GM19324 (cell line): Measurements from ENCODE around the gene HAPSTR1.
"Not testable (repeated sequence)": the region's sequence is repeated elsewhere in the genome, so short reads cannot be mapped to it uniquely, and the experiment has no call there.

ENCODE experiments used
- ATAC-seq: cut with Tn5 transposase; IDR thresholded peaks from one replicate; pipeline ENCODE4 v1.9.1; 2021; ENCODE audit warnings: mild to moderate bottlenecking, moderate library complexity; ENCODE audit not compliant: unreplicated experiment, low FRiP score

HAPSTR1 gene, protein sequence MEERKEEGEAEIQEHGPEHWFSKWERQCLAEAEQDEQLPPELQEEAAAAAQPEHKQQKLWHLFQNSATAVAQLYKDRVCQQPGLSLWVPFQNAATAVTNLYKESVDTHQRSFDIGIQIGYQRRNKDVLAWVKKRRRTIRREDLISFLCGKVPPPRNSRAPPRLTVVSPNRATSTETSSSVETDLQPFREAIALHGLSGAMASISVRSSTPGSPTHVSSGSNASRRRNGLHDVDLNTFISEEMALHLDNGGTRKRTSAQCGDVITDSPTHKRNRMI

DNA sequence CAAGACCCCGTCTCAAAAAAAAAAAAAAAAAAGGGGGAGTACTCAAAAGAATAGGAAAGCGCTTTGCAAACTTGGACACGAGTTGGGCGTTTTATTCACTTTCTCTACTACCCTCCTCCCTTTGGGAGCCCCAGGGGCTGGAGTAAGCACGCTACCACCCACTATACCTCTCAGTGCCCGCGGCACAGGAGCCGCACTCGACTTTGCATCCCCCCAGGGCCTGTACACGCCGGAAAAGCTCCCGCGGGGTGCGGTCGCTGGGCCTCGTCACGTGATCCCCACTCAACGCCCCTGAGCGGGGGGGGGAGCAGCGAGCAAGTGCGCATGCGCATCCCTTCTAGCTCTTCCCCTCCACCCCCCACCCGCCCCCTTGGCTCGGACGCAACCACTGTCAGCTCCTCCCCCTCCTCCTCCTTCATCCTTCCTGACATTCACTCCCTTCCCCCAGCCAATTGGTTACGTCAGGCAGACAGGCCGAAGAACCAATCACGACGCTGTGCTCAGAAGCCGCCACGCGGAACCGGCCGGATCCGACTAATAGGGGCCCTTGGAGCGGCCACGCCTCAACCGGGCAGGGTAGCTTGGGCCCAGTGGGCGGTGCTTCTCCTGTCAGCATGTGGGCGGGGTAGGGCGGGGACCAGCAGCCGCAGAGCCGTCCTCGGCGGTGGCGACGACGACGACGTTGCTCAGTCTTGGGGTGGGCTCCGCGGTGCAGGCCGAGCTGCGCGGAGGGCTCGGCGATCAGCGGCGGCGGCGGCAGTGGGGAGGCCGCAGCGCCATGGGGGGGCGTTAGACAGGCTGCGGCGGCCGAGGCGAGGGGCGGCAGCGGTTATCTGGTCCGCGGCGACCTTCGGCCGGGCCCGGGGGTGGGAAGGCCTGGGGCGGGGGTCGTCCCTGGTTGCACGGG lies at the start of gene HAPSTR1:
TSS of gene HAPSTR1 (plus strand) at position 685 of the 907 bp plus-strand sequence. CDS start 401 bp downstream, outside the sequence.
- peak; percentile 94 for ATAC-seq

DNA sequence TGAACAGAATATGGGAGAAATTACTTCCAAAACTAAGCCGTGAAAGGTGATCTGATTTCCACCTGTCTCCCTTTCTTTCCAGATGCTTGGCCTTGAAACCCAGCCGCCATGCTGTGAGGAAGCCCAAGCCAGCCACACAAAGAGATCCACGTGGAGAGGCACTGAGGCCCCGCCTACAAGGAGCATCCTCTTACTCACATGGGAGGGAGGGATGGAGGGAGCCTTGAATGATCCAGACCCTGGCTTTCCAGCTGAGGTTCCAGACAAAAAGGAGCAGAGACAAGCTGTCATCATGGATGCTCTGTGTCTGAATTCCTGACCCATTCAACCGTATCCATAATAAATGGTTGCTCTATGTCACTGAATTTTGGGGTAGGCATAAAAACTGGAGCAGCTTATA lies 48.9 kb upstream of the HAPSTR1 start:
- ATAC-seq: no peak

DNA sequence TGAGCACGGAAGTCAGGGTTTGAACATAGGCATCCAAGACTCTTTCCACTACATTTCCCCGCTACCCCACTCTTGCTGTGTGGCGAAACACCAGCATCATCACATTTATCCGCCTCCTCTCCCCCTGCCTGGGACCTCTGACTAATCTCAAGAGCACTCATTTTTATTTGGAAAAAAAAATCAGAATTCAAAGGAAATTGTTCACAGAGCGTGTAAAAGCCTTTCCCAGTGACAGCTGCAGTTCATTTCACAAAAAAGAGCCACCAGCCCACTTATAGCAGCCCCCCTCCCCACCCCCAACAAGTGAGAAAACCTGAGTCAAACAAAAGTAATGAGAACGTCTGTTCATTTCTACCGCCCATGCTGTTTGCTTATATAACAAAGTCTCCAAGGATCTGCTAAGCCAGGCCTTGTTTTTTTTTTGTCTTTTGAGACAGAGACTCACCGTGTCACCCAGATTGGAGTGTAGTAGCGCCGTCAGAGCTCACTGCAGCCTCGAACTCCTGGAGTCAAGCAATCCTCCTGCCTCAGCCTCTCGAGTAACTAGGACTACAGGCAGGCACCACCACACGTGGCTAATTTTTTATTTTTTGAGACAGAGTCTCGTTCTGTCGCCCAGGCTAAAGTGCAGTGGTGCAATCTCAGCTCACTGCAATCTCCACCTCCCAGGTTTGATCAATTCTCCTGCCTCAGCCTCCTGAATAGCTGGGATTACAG lies 48.3 kb upstream of the HAPSTR1 start:
- no peak for ATAC-seq

DNA sequence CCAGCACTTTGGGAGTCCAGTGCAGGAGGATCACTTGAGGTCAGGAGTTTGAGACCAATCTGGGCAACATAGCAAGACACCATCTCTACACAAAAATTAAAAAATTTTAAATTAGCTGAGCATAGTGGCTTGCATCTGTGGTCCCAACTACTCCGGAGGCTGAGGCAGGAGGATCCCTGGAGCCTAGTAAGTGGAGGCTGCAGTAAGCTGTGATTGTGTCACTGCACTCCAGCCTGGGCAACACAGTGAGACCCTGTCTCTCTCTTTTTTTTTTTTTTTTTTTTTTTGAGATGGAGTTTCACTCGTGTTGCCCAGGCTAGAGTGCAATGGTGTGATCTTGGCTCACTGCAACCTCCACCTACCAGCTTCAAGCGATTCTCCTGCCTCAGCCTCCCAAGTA lies 45.9 kb upstream of the HAPSTR1 start:
- not testable (repeated sequence) for ATAC-seq

DNA sequence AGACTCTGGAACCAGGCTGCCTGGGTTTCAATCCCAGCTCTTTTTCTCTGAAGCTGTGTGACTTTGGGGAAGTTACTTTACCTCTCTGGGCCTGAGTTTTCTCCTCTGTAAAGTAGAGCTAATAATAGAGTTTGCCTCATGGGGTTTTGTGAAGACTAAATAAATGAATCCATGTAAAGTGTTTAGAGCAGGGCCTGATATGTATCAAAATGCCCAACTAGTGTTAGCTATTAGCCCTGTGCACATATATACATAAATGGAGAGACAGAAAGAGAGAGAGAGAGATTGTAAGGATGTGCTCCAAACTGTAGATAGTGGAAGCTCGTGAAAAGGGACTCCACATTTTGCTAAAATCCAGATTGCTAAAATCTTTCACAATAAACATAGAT lies 44.8 kb upstream of the HAPSTR1 start:
- ATAC-seq: no peak

DNA sequence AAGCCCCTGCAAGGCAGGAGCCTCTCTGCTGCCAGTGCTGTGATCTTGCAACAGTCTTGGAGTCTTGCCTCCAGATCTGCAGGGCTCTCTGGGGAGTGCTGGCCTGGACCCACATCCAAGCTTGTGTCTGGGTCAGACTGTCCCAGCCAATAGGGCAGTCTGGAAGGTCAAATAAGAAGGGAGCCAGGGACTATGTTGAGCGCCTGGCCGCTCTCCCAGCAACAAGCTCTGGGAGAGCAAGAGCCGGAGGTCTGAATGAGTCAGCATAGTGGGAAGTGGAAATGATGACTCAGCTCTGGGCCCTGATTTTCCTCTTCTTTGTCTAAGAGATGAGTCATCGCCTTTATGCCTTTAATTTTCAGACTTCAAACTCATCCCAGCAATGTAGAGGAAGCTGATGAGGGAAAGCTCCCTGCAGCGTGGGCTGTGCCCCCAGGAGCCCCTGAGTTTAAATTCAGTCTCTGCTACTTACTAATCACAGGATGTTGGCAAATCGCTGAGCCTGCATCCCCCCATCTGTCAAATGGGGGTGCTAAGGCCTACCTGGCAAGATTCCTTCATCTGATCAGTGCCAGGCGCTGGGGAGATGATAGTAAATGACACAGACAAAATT lies 43.6 kb upstream of the HAPSTR1 start:
- ATAC-seq: no peak

DNA sequence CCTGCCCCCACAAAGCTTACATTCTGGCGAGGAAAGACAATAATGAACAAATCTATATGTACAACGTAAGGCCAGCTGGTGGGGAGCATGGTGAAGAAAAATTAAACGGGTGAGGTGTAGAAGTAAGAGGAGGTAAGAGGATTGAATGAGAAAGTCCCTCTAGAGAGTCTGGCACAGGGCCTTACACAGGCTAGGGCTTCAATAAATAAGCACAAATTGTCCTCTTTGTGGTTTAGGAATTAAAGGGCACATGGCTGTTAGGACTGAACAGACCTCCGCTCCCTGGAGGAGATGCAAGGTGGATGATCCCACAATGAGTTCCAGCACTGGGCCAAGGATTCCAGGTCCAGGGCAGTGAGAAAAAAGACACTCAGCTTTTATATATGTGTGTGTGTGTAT lies 43.1 kb upstream of the HAPSTR1 start:
- no peak for ATAC-seq

DNA sequence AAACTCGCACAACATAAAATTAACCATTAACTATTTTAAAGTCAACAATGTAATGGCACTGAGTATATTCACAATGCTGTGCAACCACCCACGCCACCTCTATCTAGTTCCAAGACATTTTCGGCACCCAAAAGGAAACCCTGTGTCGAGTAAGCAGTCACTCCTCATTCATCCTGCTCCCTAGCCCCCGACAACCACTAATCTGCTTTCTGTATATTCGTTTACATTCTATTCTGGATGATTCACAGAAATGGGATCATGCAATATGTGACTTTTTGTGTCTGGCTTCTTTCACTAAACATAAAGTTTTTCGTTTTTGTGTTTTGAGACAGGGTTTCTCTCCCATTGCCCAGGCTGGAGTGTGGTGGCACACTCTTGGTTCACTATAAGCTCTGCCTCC lies 42.2 kb upstream of the HAPSTR1 start:
- no peak for ATAC-seq

DNA sequence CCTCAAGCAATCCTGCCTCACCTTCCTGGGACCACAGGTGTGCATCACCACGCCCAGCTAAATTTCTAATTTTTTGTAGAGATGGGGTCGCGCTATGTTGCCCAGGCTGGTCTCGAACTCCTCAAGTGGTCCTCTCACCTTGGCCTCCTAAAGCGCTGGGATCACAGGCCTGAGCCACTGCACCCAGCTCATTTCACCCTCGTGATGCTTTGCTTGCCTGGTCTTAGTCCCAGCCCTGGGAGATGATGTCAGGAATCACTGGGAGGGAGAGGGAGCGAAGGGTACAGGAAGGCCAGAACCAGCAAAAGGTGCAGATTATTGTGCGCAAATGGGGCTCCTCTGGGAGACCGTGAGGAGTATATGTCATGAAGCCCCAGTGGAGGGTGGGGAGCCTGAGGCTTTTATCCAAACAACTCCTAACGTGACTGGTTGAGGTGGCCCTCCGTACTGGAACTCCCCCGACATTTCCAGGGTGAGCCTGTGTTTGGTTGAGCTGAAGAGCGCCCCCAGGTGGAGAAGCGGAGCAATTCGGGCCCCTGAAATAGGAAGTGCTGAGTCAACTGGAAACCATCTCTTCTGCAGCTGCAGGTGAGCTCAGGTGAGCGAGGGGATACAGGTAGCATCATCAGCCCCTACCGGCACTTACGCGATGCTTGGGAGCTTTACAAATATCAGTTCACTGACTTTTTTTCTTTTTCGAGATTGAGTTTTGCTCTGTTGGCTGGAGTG lies 41.2 kb upstream of the HAPSTR1 start:
- ATAC-seq: no peak

DNA sequence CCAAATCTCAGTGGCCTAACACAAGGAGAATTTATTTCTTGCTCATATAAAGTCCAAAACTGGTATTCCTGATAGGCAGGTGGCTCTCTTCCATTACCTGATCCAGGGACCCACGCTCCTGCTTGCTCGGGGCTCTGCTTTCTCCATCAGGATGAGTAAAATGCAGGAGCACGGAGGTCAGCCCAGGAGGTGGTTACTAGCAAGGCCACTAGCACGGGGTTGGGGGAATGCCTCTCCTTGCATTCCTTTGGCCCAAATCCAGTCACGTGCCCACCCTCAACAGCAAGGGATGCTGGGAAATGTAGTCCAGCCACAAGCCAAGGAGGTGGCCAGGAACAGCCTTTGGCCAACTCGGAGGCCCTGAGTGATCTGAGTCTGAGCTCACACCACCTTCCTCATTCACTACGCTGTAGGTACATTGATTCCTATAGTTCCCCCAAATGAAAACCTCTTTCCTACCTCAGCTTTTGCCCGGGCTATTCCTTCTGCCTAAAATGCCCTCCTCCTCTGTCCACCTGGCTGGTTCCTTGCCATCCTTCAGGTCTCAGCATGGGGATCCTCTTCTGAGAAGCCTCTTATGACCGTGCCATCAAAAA lies 38.3 kb upstream of the HAPSTR1 start:
- ATAC-seq: no peak

DNA sequence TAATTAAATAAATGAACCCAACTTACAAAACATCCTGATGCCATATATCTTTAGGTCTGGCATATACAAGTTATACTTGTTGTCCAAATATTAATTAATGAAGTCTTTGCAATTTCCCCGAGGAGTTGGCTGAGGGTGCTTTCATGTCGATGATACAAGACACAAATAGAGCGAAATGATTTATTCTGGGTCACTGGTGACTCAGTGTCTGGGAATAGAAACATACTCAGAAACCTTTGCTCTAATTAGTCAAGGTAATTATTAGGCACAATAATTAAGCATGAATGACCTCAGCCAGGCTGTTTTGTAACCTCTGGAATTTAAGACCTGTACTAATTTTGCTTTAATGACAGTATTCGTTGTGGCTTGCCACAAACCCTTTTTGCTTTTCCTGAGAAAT lies 37.0 kb upstream of the HAPSTR1 start:
- ATAC-seq: no peak

DNA sequence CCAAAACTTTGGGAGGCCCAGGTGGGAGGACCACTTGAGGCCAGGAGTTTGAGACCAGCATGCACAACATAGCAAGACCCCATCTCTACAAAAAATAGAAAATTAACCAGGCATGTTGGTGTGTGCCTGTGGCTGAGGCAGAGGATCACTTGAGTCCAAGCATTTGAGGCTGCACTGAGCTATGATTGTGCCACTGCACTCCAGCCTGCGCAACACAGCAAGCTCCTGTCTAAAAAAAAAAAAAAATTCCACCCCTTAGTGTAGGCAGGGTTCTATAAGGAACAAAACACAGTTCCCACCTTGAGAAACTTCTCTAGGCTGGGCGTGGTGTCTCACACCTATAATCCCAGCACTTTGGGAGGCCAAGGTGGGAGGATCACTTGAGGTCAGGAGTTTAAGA lies 36.3 kb upstream of the HAPSTR1 start:
- ATAC-seq: no peak

DNA sequence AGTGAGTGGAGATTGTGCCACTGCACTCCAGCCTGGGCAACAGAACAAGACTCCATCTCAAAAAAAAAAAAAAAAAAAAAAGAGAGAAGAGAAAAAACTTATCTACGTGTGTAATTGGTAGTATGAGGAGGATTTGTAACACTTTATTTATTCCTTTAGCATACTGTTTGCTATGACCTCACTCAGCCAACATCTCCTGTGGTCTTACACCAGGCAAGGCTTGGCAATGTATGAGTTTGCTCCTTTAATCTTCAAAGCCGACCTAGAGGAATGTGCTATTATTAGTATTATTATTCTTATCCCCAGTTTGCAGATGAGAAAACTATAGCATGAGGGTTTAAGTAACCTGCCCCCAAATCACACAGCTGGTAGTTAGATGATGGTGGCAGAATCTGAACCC lies 35.8 kb upstream of the HAPSTR1 start:
- no peak for ATAC-seq

DNA sequence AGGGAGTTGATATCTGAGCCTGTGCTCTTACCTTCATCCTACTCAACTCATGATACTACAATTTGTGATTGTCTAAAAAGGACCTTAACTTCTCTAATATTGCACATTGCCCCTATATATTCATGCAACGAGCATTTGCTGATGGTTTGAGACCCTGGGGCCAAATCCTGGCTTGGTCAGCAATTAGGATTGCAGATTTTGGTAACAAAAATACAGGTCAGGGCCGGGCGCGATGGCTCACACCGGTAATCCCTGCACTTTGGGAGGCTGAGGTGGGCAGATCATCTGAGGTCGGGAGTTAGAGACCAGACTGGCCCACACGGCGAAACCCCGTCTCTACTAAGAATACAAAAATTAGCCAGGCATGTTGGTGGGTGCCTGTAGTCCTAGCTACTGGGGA lies 35.4 kb upstream of the HAPSTR1 start:
- ATAC-seq: no peak

DNA sequence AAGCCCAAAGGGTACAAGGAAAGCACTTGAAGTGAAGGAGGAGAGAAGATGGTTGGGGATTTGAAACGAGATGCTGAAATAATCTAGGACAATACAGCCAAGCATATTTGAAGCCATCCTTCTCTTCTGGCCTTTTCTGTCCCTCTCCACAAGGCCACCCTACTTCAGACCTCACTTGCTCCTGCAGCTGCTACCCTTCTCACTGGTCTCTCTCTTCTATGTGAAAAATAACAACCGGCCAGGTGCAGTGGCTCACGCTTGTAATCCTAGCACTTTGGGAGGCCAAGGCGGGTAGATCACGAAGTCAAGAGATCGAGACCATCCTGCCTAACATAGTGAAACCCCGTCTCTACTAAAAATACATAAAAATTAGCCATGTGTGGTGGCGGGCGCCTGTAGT lies 33.2 kb upstream of the HAPSTR1 start:
- no peak for ATAC-seq

DNA sequence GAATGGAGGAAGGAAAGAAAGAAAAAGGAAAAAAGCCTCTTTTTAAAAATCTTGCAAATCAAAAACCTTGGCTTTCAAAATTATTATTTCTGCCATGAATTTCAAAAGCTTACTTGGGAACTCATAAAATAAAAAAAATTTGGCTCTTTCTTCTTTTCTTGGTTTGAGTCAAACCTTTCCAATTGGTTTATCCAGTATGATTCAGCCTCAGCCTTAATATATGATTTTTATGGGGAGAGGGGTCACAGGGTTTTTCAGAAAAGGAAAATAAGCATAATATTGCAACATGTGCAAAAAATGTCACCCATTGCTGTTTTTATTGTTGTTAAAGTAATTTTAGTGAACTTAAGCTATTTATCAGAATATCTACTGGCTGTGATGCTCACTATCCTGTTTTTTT lies 31.2 kb upstream of the HAPSTR1 start:
- ATAC-seq: no peak

DNA sequence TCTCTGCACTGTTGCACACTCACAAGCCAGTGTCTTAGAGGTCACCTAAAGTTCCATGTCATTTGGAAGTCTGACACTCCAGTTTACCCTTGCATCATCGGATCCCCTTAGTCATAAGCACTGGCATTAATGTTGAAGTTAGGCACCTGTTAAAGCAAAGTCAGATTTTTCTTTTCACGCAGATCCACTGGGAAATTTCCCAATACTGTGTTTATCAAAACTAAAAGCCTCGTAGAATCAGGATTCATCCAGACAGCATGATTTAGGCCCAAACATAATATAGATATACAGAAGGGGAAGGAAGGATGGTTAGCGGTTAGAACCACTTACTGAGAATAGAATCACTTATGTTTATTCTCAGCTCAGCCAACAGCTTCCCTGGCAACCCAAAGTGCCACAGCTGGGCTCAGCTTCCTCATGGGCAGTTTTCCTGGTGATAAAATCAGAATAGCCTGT lies 30.1 kb upstream of the HAPSTR1 start:
- ATAC-seq: no peak

DNA sequence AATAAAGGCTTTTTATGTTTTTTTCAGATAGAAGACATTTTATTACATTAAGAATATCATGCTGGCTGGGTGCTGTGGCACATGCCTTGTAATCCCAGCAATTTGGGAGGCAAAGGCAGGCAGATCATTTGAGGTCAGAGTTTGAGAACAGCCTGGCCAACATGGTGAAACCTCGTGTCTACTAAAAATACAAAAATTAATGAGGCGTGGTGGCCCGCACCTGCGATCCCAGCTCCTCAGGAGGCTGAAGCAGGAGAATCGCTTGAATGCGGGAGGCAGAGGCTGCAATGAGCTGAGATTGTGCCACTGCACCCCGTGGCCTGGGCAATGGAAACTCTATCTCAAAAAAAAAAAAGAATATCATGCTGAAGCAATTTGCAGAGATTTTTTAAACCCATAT lies 29.1 kb upstream of the HAPSTR1 start:
- ATAC-seq: no peak

DNA sequence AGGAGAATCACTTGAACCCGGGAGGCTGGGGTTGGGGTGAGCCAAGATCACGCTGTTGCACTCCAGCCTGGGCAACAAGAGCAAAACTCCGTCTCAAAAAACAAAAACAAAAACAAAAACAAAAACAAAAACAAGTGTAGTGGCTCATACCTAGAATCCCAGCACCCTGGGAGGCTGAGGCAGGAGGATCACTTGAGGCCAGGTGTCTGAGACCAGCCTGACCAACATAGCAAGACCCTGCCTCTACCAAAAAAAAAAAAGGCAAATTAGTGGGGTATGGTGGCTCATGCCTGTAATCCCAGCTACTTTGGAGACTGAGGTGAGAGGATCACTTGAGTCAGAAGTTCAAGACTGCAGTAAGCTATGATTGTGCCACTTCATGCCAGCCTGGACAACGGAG lies 26.4 kb upstream of the HAPSTR1 start:
- no peak for ATAC-seq

DNA sequence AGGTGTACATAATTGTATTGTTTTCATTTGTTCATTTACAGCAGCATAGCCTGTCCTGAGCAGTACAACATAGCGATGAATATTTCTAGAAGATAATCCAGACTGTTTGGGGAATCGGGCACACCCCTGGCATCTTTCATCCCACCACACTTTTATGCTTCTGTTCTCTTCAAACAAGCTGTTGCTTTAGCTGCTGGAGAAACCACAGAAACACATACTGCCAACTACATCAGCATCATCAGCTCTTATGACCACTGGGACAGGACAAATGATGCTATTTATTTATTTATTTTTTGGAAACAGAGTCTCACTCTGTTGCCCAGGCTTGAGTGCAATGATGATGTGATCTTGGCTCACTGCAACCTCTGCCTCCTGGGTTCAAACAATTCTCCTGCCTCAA lies 22.6 kb upstream of the HAPSTR1 start:
- no peak for ATAC-seq
